Measurements from ENCODE around the gene RGS14.

RGS14 gene, protein sequence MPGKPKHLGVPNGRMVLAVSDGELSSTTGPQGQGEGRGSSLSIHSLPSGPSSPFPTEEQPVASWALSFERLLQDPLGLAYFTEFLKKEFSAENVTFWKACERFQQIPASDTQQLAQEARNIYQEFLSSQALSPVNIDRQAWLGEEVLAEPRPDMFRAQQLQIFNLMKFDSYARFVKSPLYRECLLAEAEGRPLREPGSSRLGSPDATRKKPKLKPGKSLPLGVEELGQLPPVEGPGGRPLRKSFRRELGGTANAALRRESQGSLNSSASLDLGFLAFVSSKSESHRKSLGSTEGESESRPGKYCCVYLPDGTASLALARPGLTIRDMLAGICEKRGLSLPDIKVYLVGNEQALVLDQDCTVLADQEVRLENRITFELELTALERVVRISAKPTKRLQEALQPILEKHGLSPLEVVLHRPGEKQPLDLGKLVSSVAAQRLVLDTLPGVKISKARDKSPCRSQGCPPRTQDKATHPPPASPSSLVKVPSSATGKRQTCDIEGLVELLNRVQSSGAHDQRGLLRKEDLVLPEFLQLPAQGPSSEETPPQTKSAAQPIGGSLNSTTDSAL
- total RNA-seq: 82.0 to 115 reads per million in 2 donors

DNA sequence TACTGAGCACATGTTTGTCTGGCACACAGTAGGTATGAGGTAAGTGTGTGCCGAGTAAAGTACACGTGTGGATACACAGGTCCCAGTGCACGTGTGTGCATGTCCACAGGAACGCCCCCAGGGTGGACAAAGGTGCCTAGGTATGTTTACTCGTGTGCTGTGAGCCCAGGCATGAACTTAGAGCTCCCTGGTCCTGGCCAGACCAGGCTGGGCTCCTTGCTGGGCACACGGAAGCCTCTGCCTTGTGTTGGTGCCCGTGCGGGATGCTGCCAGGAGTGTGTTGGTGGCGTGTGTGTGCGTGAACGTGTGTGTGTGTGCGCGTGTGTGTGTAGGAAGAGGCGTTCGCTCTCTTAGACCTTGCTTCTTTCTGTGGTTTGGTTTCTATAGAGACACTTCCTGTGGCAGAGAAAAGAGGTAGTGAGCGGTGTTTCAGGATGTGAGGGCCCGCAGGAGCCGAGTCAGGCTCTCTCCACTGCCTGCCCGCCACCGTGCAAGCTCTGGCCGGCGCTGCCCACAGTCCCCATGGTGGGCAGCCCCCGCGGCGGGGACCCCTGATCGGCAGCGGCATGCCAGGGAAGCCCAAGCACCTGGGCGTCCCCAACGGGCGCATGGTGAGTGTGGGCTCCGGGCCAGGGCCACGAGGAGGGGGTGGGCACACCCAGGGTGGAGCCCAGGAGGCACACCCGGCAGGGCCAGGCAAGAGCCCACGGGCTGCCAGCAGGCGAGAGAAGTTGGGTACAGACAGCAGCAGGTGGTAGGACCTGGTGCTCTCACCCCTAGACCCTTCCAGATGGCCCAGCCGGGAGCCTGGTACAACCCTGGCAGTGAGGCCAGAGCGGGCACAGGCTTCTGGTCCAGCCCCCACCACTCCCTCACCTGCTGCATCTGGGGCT, at the start of gene RGS14:
TSS of gene RGS14 (plus strand) at position 466 of the 893 bp plus-strand sequence. CDS start at position 567, 101 bp downstream.
- peak; percentile 25 to 96 (median 57) for DNase-seq

DNA sequence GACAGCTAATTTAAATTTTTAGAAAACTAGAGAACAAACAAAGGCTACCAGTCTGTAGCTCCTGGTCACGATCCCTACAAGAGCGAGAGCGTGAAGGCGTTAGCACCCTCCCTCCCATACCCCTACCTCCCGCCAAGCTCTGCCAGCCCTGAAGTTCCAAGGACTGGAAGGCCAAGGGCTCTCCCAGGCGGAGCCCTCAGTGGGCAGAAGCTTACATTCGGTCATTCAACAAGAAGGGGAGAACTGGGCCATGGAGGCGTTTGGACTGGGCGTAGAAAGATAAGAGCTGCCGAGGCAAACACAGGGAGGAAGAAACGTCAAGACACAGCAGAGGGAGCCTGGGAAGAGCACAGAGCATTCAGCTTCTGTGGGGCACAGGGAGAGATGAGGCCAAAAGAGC, 49.0 kb upstream of the RGS14 start:
- DNase-seq: no peak

DNA sequence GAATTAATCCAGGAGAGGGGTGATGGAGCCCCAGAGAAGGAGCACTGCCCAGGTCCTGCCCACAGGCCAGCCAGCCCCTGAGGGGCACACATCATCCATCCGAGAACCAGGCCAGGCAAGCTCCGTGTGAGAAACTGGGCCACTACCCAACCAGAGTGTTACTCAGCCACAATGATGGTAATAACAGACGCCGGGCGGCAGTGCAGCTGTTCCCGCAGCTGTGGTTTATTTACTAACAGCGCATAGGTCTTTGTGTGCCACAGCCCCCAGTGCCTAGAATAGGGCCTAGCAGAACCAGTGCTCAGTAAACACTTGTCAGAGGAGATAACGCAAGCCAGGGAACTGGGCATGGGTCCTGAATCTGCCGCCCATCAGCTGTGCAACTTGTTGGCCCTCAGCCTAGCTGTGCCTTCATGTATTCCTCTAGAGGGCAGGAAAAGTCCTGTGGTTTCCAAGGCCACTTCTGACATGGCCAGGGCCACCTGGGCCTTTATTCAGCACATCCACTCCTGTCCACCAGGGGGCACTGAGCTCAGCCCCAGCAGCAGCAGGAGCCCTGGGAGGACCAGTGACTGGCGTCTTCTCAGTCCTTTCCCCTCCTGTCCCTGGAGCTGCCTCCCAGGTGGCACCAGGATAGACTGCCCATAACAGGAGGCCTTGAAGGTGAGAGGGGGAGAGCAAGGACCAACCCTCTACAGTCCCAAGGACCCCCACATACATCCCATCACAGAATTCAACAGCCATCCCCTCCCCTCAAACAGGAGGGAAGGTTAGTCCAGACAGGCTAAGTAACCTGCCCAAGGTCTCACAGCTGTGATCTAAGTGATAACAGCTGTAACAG, 48.2 kb upstream of the RGS14 start:
- peak; percentile 36 to 78 (median 62) for DNase-seq

GRCh38 chr5:177310332-177310731, 47.4 kb upstream of the RGS14 start:
- no peak for DNase-seq

- peak in 1 of 5 experiments; percentile 57 for DNase-seq
Measured at GRCh38 chr5:177310757-177311391, 46.9 kb upstream of the RGS14 start.

- no peak for DNase-seq
Measured at GRCh38 chr5:177311392-177311722, 46.4 kb upstream of the RGS14 start.

DNA sequence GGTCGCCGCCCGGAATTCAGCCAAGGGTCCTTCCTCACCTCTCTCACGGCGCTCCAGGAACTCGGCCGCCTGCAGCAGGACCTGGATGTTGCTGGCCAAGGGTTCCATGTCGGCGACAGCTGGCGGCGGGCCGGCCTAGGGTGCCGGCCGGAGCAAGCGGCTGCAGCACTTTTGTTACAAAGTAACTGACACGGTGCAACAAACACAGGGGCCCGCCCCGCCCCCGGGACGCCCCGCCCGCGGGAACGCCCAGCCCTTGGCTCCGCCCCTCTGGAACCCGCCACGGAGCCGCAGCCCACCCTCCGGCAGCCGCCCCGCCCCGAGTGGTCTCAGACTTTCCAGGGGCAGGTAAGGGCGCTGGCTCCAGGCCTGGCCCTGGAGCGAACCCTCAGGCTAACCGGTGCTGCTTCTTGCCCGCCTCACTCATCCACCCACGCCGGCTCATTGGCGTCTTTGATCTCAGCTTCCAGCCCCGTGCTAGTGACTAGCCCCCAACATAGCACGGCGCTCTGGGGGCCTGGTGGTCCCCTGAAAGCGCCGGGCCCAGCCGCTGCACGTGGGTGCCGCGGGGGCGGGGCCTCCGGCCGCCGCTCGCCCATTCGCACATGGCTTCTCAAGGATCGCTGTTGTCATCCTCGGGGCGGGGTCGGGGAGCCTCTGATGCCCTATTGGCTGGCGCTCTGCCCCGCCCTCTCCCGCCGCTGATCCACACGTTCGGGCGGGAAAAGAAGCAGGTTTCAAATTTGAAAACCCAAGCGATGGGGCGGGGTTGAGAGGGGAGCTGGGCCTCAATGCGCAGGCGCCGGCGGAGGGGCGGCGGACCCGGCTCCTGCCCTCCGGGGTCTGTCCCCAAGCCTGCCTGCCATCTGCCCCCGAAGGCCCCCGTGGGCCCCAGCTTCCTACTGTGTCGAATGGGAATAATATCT, 45.7 kb upstream of the RGS14 start, which contains the start of gene MXD3:
TSS of gene MXD3 (minus strand) at position 176 of the 926 bp plus-strand sequence. CDS start at position 108, 68 bp downstream.
- DNase-seq: peak; percentile 89 to 98 (median 94)

GRCh38 chr5:177312649-177313181, 45.0 kb upstream of the RGS14 start:
- DNase-seq: peak in 1 of 5 experiments; percentile 75

GRCh38 chr5:177313561-177314259, 44.0 kb upstream of the RGS14 start:
- DNase-seq: no peak

- DNase-seq: no peak
Measured at GRCh38 chr5:177314376-177315342, 43.1 kb upstream of the RGS14 start.

DNA sequence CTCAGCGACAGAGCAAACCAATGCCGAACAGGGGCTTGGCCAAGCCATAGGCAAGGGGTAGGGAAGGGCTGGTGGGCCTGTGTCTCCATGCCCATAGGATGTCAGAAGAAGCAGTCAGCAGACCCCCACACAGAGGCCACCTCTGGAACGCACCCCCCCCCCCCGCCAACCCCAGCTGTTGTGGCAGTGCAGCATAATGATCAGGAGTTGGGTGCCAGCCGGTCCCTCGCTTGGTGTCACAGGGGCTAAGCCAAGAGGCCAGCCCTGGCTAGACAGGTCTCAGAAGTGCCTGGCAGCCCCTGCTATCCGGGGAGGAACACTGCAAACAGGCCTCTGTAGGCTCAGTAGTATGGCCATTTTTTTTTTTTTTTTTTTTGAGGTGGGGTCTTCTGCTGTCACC, 42.3 kb upstream of the RGS14 start:
- DNase-seq: no peak

- DNase-seq: no peak
Measured at GRCh38 chr5:177316005-177316404, 41.7 kb upstream of the RGS14 start.

GRCh38 chr5:177317959-177318377, 39.8 kb upstream of the RGS14 start:
- peak in 4 of 5 experiments; percentile 48 to 77 (median 60) for DNase-seq

DNA sequence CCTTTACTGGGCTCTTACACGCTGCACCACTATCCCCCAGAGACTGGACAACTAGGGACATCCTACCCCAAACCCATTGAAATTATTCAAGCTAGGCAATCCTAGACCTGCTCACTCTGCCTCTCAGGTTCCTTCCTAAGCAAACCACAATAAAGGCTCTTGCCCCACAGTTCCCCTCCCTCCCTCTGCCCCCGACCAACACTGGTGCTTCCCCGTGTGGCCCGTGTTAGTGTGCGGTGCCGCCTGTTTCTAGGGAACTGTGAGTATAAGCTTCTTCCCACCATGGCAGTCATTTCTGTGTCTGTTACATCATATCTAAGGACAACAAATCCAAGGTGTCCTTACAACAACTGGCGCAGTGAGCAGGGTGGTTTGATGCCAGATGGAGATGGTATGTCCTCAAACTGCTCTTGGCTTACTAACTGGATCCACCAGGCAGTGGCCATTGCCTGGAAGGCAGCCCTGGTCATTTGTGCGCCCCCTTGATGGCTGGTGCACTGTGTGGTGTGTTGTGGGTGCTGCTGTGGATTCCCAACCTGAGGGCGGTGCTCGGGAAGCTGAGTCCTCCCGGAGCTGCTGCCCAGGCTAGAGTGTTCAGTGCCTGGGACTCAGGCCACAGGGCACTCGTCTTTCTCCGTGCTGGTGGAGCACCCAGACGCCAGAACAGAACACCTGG, 37.7 kb upstream of the RGS14 start:
- DNase-seq: no peak

- no peak for DNase-seq
Measured at GRCh38 chr5:177320879-177321278, 36.8 kb upstream of the RGS14 start.

- no peak for DNase-seq
Measured at GRCh38 chr5:177325868-177326381, 31.8 kb upstream of the RGS14 start.
